ENCODE data around the gene CD9. TPM values are rescaled to one million over a fixed set of nuclear protein-coding genes. Genes with fewer than 3 reads are reported as not detected.
A peak's percentile ranks its signal among the peaks of the same experiment; 100 is the strongest.

The CD9 gene
- total RNA-seq, 1 donor from 2014 or later, result 17.6 TPM

DNA sequence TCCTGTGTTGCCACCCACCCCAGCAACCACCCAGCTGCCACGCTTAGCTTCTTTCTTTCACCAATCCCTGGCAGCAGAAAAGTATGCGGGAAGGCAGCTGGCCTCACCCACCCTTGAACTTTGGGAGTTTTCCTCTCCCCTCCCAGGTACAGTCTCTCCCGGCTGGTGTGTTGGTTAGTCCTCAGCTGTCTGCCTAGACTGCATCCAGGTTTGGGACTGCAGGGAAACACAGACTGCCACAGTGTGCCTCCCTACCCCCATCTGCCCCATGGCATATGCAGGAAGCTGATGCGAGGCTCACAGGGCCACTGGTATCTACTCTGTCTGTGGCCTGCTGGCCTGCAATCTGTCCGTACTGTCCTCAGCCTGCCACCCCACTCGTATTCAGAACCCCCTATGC lies 2.1 kb downstream of the CD9 start:
- TF ChIP-seq, protein P1, sequence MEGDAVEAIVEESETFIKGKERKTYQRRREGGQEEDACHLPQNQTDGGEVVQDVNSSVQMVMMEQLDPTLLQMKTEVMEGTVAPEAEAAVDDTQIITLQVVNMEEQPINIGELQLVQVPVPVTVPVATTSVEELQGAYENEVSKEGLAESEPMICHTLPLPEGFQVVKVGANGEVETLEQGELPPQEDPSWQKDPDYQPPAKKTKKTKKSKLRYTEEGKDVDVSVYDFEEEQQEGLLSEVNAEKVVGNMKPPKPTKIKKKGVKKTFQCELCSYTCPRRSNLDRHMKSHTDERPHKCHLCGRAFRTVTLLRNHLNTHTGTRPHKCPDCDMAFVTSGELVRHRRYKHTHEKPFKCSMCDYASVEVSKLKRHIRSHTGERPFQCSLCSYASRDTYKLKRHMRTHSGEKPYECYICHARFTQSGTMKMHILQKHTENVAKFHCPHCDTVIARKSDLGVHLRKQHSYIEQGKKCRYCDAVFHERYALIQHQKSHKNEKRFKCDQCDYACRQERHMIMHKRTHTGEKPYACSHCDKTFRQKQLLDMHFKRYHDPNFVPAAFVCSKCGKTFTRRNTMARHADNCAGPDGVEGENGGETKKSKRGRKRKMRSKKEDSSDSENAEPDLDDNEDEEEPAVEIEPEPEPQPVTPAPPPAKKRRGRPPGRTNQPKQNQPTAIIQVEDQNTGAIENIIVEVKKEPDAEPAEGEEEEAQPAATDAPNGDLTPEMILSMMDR (IDR thresholded peaks at IDR 0.05; ENCODE audit: partially characterized antibody, unreplicated experiment), result no peak
- peak; percentile 39 for DNase-seq
- H3K4me3 Mint-ChIP-seq (ENCODE audit: unreplicated experiment), result peak overlapping the region; percentile 32
- H3K4me1 Mint-ChIP-seq (ENCODE audit: low read depth, unreplicated experiment), result peaks cover 44% of the 10 kb centered on the region
- H3K36me3 Mint-ChIP-seq (ENCODE audit: unreplicated experiment), result peaks cover 7% of the 10 kb centered on the region
- H3K27me3 Mint-ChIP-seq (ENCODE audit: unreplicated experiment), result peaks cover 30% of the 10 kb centered on the region
- peak overlapping the region; percentile 44 for H3K27ac Mint-ChIP-seq (ENCODE audit: unreplicated experiment)
- H3K9me3 Mint-ChIP-seq (ENCODE audit: unreplicated experiment), result peaks cover 20% of the 10 kb centered on the region

DNA sequence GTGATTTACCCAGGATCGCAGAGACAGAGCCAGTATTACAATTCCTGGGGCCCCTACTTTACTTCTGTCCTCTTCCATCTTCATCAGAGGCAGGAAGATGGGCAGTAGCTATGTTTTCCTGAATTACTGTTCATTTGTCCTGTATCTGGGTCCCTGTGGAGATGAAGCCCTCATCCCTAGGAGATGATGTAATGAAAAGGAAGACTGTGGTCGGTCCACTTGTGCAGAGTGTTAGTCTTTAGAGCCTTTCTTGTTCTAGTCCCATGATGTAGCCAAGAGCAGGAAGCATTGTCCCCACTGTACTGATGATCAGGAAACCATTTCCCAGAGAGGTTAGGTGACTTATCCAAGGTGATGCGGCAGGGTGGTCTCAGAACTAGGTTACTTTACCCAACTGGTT lies 2.6 kb downstream of the CD9 start:
- H3K27ac Mint-ChIP-seq (ENCODE audit: unreplicated experiment), result no peak overlapping the region
- peaks cover 20% of the 10 kb centered on the region for H3K9me3 Mint-ChIP-seq (ENCODE audit: unreplicated experiment)
- peaks cover 7% of the 10 kb centered on the region for H3K36me3 Mint-ChIP-seq (ENCODE audit: unreplicated experiment)
- no peak for DNase-seq
- peak overlapping the region; percentile 32 for H3K4me3 Mint-ChIP-seq (ENCODE audit: unreplicated experiment)
- TF ChIP-seq, protein P1 (IDR thresholded peaks at IDR 0.05; ENCODE audit: partially characterized antibody, unreplicated experiment), result no peak
- peaks cover 28% of the 10 kb centered on the region for H3K27me3 Mint-ChIP-seq (ENCODE audit: unreplicated experiment)
- H3K4me1 Mint-ChIP-seq (ENCODE audit: low read depth, unreplicated experiment), result peaks cover 46% of the 10 kb centered on the region

DNA sequence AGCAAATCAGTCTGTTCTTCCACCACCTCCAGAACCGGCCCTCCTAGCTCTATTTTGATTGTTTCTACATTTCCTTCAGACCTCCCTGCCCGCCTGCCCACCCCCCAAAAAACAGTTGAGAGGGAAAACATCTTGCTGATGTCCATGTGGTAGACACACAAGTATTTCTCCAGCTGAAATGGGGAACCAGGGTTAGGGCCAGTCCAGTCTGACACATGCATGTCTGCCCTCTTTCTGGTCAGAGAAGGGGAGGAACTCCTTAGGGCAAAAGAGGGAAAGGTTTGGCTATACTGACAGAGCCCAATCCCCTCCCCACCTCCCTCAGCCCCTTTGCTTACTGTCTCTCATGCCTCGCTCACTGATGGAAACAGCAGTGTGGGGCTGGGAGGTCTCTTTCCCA lies 3.4 kb downstream of the CD9 start:
- Mint-ChIP-seq H3K36me3 (ENCODE audit: unreplicated experiment) (peaks cover 7% of the 10 kb centered on the region), H3K4me1 (ENCODE audit: low read depth, unreplicated experiment) (peaks cover 39% of the 10 kb centered on the region), H3K27me3 (ENCODE audit: unreplicated experiment) (peaks cover 21% of the 10 kb centered on the region), H3K27ac (ENCODE audit: unreplicated experiment) (no peak overlapping the region), H3K4me3 (ENCODE audit: unreplicated experiment) (no peak overlapping the region), H3K9me3 (ENCODE audit: unreplicated experiment) (peaks cover 15% of the 10 kb centered on the region)
- no peak for DNase-seq
- TF ChIP-seq, protein P1 (IDR thresholded peaks at IDR 0.05; ENCODE audit: partially characterized antibody, unreplicated experiment), result no peak

DNA sequence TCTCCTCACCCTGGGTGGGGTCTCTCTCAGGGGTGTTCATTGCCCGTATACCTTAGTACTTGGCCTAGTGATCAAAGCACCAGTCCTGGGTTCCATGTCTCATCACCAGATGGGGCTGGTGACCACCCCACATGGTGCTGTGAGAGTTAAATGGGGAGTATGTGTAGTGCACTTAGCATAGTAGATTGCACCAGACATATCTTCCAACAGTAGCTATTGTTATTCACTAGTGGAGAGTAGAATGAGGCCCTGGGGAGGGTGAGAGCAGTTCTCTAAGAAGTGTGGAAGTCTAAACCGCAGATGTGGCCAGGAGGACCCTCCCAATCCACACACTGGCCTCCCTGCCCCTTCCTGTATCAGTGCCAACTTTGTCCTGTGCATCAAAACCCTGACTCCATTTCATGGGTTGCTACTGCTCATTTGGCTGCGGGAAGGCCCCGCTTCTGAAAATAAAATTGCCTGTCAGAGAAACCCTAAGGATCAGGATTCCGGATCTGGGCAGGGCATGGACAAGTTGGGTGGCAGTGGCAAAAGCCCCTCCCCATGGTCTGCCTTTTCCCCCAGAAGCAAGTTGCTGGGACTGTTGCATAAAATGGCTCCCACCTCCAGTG lies 4.4 kb downstream of the CD9 start:
- Mint-ChIP-seq H3K36me3 (ENCODE audit: unreplicated experiment) (peaks cover 7% of the 10 kb centered on the region), H3K27me3 (ENCODE audit: unreplicated experiment) (peaks cover 12% of the 10 kb centered on the region), H3K9me3 (ENCODE audit: unreplicated experiment) (peaks cover 8% of the 10 kb centered on the region), H3K4me3 (ENCODE audit: unreplicated experiment) (no peak overlapping the region), H3K4me1 (ENCODE audit: low read depth, unreplicated experiment) (peaks cover 29% of the 10 kb centered on the region), H3K27ac (ENCODE audit: unreplicated experiment) (no peak overlapping the region)
- TF ChIP-seq, protein P1 (IDR thresholded peaks at IDR 0.05; ENCODE audit: partially characterized antibody, unreplicated experiment), result no peak
- DNase-seq, result no peak

DNA sequence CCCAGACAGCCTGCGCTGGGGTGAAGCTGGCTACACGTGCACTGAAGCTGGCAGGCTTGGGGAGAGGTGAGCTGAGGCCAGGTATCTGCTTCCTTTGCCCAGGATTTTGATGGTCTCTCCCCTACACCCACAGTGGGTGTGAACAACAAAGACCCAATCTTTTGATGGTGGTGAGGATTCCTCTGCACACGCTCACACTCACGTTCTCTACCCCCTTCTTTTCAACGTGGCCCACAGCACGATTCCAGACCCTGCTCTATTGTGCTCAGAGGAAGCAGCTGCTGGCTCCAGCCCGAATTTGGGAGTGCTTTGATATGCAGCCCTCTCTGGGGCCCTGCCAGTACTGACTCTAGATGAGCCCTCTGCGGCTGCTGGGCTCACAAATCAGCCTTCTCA lies 4.9 kb downstream of the CD9 start:
- H3K9me3 Mint-ChIP-seq (ENCODE audit: unreplicated experiment), result peaks cover 7% of the 10 kb centered on the region
- H3K27me3 Mint-ChIP-seq (ENCODE audit: unreplicated experiment), result peaks cover 11% of the 10 kb centered on the region
- H3K36me3 Mint-ChIP-seq (ENCODE audit: unreplicated experiment), result peaks cover 7% of the 10 kb centered on the region
- TF ChIP-seq, protein P1 (IDR thresholded peaks at IDR 0.05; ENCODE audit: partially characterized antibody, unreplicated experiment), result no peak
- H3K4me1 Mint-ChIP-seq (ENCODE audit: low read depth, unreplicated experiment), result peaks cover 33% of the 10 kb centered on the region
- DNase-seq, result no peak
- no peak overlapping the region for H3K27ac Mint-ChIP-seq (ENCODE audit: unreplicated experiment)
- H3K4me3 Mint-ChIP-seq (ENCODE audit: unreplicated experiment), result peak overlapping the region; percentile 64
